ENCODE measurements around the gene CST5.

DNA sequence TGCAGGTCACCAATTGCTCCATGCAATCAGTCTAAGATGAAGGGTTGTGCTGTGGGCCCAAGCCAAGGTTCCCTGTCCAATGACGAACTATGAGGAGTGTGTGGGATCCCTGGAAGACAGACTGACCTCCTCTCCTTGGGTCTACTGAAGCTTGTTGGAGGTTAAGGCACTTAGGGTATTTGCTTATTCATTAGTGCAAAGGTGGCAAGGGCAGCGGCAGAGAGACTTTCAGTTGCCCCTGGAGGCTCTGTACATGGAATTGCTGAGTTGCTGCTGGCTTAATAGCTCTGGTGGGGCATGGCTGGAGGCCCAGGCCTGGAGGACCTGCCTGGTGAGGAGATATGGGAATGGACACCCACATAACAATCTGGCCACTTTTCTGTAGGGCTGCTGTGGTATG is 29.8 kb upstream of the CST5 start:
- TF ChIP-seq POLR2A (IDR thresholded peaks at IDR 0.05) (no peak), CTCF (IDR thresholded peaks at IDR 0.05) (no peak)

Measured in body of pancreas (tissue), 4 donors.